COLO829 (cell line): ENCODE results near the gene NDUFB11.

Source experiments
- DNase-seq: peaks from one replicate; pipeline ENCODE4 v3.0.0; 2012; ENCODE audit warnings: low spot score

NDUFB11 gene

DNA sequence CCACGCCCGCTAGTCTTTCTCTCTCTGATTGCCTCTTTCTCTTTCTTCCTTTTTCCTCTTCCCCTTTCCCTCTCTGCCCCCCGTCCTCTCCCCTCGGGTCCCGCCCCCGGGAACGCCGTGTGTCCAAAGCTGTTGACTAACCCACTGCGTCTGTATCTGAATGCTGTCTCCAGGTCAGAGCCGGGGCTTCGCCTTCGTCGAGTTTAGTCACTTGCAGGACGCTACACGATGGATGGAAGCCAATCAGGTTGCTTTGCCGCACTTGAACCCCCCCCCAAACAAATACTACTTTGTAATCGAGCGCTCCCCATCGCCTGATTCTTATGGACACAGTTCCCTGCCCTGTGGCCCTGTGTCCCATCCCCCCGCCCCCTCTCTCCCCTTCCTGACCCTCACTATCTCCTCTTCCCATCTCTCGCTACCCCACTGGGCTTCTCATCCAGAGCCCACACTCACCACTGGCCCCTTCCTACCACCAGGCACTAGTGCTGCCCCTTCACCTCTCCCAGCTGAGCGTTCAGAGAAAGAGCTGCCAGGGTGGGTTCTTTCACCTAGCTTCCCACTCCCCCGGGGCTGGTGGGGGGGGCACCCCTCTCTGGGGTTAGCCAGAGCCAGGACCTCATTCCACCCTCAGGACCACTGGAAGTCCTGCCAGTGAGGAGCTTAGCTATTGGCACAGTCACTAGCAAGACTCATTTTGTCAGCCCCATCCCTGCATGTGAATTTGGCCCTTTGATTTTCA, 30.5 kb upstream of the NDUFB11 start:
- no peak for DNase-seq

DNA sequence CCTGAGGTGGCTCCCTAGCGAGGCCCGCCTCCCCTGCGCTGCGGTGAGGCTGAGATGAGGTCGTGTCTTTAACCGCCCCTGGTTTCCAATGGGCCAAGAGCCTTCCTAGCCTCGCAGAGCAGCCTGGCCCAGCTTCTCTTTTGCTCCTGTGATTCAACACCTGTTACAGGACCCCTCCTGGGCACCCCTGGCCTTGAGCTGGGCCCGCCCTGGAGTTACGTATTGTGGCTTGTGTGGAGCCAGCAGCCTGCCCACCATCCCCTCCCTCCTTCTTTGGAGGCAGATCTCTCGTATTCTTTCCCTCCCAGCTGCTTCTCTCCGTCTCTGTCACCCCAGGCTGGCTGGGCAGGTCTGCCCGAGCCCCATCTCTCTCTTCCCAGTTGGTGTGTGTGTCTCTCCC, 29.9 kb upstream of the NDUFB11 start:
- no peak for DNase-seq

DNA sequence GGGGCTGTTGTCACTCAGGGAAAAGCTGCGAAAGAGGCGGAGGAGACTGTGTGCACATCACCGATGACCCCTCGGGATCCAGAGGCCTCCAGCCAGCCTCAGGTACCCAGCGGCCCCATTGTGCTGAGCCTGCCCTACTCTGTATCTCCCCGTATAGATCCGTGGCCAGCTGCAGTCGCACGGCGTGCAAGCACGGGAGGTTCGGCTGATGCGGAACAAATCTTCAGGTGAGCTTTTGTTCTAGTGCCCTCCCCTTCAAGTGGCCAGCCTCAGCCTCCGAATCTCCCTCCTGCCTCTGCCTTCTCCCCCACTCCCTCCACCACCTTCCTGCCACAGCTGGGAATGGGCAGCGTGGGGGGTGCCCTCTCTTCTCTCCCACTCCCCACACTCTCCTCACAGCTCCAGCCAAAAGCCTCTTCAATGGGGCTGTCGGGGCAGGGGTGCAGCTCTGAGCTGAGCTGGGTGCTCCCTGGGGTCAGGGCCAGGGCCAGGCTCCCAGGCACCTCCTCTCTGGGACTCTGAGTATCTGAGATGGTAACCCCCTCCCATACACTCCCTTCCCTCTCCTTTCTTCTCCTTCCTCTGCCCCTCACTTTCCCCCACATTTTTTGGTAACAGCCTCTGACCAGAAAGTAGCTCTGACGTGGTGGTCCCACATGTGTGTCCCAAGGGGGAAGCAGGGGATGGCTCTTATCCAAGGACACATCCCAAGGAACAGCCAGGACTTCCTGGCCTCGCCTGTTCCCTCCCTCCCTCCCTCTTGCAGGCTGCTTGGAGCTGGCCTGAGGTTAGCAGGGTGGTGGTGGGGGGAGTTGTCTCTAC, 28.7 kb upstream of the NDUFB11 start:
- DNase-seq: no peak

DNA sequence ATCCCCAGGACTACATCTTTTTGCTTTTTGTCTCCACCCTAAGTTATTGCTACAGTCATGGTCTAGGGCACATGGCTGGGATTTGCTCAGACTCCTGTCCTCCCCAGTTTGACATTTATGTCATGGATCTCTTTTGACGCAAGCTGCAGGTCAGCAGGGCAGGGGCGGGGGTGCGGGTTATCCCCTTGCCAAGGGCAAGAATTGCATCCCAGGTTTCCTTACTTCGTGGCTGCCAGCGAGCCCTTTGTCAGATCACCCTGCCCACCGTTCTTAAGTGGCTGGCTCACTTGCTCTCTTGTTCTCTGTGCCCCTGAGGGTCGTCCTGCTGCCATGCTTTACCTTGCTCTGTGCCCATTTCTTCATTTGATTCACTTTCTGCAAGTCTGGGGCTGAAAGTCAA, 28.0 kb upstream of the NDUFB11 start:
- no peak for DNase-seq

DNA sequence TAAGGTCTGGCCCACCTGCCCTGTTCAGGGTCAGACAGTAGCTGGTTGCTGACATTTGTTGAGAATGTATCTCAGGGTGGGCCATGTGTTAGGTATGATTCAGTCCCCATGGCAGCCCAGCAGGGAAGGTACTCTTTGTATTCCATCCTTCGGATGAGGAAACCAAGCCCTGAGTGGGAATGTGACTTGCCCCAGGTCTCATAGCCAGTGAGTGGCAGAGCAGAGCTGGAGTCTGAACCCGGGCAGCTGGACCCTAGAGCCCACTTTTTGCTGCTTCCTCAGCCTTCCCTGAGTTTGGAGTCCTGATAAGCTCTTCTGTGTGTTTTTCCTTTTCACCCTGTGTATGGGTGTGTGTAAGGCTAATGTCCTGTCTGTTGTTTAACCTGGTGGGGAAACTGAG, 27.5 kb upstream of the NDUFB11 start:
- DNase-seq: no peak

DNA sequence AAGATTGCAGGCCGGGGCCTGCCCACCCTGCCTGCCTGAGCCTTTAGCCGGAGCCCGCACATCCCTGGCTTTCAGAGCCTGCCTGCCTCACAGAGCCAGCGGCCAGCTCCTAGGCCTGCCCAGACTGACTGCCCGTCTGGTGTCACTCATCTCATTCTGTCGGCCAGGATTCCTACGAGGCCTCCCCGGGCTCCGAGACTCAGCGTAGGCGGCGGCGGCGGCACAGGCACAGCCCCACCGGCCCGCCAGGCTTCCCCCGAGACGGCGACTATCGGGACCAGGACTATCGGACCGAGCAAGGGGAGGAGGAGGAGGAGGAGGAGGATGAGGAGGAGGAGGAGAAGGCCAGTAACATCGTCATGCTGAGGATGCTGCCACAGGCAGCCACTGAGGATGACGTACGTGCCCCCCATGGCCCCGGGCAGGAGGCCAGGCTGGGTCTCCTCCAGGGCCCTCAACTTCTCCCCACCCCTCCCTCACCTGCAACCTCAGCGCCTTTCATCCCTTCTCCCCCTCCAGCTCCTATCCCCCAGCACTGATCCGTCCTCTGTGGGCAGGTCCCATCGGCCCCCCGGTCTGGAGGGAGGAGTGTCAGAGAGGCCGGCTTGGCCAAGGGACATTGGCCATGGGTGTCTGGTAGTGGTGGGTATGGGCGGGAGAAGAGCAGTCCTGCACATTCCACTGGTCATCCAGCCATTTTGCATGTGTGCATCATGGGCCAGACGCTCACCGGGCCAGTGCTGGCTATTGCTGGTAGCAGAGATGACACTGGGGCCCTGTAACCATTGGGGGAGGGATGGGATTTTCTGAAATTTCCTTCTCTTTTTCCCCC, 26.6 kb upstream of the NDUFB11 start:
- DNase-seq: no peak

DNA sequence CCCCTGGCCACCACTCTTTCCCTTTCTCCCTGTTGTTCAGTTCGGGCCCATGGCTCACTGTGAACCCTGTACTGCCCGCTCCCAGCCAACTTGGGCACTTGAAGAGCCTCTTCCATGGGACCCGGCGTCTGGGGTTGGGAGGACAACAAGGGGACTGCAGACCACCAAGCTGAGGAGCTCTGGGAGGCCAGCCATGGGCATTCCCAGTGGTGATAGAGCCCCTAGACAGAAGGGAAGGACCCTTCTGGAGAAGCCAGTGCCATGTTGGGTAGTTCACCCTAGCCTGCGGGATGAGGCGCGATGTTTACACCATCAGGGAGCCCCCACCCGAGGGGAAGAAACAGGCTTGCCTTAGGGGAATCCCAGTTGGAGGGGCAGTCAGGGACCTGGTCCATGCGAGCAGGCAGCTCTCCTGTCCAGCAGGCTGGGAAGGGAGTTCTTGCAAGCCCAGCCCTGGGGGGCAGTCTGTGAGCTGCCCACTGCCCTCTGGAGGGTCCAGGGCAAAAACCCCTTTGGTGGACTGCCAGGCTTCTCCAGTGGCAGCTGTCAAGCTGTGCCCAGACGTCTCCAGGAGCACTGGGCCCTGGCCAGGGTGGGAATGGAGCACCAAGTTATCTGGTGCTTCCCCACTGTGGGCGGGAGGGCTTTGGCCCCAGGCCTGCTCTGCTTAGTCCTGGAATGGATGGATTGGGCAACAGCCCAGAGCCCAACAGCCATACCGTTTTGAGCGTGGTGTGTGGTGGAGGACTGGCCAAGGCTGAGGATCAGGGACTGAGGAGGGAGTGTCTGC, 25.4 kb upstream of the NDUFB11 start:
- no peak for DNase-seq

DNA sequence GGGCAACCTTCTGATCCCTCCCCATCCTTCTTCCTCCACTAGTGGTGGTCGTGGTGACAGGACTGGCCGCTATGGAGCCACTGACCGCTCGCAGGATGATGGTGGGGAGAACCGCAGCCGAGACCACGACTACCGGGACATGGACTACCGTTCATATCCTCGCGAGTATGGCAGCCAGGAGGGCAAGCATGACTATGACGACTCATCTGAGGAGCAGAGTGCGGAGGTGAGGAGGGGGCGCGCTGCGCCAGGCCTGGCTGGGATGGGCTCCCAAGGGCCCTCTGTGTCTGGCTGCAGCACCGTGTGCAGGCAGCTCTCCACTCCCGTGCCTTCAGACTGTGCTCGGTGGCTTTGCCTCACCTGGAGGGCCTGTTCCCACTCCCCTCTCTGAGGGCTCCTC, 24.8 kb upstream of the NDUFB11 start:
- no peak for DNase-seq

DNA sequence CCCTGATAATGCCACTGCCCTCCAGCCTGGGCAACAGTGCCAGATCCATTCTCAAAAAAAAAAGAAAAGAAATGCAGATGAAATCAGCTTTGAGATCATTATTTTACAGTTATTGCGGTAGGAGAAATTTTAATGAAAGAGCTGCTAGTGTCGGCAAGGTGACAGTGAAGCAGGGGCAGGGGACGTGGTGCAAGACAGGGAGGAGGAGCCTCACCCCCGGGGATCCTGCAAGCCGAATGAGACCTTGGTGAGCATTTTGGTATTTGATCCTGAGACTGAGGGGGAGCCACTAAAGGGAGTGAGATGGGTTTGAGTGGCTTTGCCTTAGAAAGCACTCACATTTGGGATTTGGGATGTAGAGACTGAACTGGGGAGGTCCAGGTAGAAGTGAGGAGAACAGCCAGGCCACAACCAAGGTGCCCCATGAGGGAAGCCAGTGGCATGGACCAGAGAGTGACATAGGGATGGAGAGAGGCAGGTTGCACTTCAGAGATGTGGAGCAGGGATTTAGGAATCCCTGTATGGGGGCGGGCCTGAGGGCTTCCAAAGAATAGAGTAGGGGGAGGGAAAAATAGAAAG, 24.1 kb upstream of the NDUFB11 start:
- DNase-seq: no peak

DNA sequence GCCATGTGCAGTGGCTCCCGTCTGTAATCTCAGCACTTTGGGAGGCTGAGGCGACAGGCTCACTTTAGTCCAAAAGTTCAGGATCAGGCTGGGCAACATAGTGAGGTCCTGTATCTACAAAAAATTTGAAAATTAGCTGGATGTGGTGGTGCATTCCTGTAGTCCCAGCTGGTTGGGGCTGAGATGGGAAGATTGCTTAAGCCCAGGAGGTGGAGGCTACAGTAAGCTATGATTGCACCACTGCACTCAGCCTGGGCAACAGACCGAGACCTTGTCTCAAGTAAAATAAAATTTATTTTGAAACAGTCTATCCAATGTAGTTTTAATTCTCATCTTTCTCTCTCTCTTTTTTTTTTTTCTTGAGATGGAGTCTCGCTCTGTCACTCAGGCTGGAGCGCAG, 21.6 kb upstream of the NDUFB11 start:
- no peak for DNase-seq

DNA sequence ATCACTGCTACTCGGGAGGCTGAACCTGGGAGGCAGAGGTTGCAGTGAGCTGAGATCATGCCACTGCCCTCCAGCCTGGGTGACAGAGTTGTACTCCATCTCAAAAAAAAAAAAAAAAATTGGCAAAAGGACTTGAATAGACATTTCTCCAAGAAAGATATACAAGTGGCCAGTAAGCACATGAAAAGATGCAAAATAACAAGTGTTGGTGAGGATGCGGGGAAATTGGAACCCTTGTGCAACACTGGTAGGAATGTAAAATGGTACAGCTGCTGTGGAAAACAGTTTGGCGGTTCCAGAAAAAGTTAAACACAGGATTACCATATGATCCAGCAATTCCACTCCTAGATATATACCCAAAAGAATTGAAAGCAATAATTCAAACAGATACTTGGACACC, 19.9 kb upstream of the NDUFB11 start:
- no peak for DNase-seq

DNA sequence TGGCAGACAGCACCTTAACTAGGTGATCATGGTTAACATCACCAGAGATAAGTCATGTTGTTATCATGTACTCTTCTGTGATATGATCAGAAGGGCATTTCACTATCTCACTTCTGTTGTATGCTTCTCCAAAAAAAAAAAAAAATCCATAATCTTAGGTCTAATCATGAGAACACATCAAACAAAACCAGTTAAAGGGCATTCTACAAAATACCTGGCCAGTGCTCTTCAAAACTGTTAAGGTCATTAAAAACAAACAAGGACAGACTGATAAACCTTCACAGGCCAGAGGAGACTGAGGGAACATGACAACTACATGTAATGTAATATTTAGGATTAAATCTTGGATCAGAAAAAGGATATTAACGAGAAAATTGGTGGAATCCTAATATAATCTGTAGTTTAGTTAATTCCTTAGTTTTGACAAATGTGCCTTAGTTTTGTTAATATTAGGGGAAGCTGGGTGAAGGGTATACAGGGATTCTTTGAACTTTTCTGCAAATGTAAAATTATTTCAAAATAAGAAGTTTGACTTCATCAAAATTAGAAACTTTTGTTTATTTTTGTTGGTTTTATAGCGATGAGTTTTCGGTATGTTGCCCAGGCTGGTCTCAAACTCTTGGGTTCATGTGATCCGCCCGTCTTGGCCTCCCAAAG, 18.6 kb upstream of the NDUFB11 start:
- DNase-seq: no peak

DNA sequence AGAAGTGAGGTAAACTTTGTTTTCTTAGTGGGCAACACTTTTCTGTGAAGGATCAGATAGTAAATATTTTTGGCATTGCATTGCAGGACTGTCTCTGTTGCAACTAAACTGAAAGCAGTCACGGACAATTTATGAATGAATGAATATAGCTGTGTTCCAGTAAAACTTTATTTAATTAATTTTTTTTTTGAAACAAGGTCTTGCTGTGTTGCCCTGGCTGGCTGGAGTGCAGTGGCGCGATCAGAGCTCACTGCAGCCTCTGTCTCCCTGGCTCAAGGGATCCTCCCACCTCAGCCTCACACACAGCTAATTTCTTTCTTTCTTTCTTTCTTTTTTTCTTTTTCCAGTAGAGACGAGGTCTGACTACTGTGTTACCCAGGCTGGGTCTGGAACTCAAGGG, 16.3 kb upstream of the NDUFB11 start:
- no peak for DNase-seq

DNA sequence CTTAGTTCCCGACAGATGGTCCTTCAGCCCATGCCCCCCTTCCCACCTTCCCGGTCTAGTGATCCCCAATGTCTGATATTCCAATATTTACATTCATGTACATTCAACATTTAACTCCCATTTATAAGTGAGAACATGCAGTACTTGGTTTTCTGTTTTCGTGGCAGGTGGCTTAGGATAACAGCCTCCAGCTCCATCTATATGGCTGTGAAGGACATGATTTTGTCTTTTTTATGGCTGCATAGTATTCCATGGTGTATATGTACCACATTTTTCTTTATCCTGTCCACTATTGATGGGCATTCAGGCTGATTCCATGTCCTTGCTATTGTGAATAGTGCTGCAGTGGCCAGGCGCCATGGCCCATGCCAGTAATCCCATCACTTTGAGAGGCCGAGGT, 14.3 kb upstream of the NDUFB11 start:
- DNase-seq: no peak

DNA sequence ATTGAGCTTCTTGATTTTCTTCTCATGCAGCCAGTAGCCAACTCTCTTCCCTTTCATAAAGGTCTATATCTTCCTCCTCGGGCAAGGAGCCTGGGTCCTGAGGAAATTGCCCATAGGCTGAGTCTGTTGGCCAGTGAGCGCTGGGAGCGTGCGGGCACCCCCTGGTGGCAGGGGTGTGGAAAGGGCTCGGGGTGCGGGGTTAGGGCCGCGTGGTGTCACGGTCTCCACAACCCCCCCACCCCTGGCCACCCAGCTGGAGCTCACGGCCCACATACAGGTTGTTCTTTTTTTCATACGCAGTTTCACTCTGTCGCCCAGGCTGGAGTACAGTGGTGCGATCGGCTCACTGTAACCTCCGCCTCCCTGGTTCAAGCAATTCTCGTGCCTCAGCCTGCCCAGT, 13.6 kb upstream of the NDUFB11 start:
- DNase-seq: no peak

DNA sequence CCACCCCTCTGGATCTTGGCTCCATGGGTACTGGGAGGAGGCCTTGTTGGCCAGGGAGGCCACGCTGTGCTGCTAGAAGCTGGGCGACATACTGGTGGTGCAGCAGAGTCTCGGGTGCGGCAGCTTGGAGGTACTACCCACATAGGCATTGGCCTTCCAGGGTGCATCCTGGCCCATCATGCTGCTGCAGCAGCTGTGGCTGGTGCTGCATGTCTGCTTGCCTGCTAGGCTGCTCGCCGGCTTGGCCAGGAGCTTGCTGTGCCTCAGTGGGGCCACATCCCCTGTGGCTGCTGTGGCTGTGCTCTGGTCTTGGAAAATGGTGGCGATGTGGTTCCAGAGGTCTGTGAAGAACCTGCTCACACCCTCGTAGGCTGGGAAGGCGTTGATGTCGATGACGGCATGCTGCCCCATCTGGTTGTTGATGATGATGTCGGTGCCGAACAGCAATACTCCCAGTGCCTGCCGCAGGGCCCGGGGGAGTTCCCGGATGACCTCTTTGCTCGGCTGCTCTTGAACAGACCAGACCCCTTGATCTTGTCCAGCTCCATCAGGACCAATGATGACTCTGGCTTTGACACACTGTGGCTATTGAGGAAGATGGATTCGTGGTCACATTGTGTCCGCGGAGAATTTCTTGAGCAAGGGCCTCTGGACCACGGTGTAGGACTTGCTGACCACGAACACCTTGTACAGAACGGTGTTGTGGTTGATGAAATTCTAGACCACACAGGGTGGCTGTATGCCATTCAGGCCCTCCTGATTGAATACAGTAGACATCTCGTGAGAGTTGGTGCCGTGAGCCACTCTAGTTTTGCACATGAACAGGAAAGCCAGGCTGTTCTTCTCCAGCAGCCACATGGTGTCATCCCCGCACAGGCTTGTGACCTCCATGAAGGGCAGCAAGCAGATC, 12.4 kb upstream of the NDUFB11 start:
- no peak for DNase-seq

DNA sequence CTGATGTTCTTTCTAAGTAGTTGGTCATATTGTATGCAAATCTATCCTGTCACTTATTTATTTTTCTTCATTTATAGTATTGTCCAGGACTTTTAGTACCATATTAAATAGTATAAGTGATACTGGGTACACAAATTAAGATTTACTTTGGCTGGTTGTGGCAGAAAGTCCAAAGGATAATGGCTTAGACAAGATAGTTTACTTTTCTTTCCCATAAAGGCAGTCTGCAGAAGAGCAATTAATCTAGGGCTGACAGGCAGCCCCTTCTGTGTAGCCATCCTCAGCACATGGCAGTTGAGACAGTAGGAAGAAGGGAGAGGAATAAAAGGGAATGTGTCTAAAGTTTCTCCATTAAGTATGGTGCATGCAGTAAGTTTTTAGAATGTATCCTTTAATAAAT, 6.9 kb upstream of the NDUFB11 start:
- DNase-seq: no peak

DNA sequence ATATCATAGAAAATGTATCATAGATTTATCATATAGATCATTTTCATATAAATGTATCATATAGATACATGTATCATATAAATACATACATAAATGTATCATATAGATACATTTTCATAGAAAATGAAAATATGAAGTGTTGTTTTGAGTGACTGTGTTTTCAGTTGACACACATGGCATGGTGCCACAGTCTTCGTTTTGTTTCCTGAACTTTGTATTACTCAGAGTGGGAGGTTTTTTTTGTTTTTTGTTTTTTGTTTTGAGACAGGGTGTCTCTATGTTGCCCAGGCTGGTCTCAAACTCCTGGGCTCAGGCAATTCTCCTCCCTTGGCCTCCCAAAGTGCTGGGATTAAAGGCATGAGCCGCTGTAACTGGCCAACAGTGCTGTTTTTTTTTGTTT, 4.4 kb upstream of the NDUFB11 start:
- DNase-seq: no peak

DNA sequence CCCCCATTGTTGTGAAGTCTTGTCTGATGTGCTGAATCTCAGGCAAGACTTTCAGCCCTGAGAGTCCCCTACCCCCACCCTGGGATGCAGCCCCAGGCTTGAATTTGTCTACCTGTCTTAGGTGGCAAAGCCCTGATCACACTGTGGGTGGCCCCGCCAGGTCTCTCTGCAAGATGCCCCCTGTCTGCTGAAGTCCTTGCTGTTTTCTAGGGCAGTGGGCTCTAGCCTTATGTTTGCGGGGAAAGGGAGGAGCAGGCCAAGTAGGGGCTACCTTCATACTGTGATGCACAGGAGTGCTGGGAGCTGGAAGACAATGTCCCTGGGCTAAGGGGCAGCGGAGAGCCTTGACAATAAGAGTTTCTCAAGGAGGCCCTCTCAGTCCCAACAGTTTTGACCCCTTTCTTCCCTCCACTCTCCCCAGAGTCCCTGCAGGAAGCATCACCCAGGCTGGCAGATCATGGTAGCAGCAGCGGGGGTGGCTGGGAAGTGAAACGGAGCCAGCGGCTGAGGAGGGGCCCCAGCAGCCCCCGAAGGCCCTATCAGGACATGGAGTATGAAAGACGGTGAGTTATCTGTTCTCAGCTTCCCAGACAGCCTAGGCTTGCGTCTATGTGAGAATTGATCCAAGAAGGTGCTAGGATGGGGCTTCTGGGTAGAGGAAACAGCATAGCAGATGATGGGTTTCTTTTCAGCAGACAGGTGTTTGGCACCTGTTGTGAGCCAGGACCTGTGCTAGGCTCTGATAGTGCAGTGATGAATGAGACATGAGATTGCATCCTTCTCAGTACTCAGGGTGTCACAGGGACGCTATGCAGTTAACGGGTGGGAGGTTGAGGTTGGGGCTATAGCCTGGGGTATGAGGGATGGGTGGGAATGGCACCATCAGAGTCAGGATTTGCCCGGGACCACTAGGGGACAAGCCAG, 2.7 kb upstream of the NDUFB11 start:
- DNase-seq: no peak
